Gastroesophageal sphincter (tissue), 4 donors: ENCODE results near the gene SMG6. TPM values are rescaled to one million over a fixed set of nuclear protein-coding genes. Genes with fewer than 3 reads are reported as not detected.

Source experiments
- ATAC-seq: fragments of 150-250 bp; one replicate; pipeline ENCODE4 v1.9.1; 2016; ENCODE audit warnings: mild to moderate bottlenecking, moderate library complexity
- H3K27ac ChIP-seq, 4 donors: fragments of 200-600 bp; sonication (generic) in 3 of 4; 1 replicate in 3 of 4; 2 replicates in 1 of 4; pipeline ENCODE4 v1.5.1; 2016 to 2019
- H3K27me3 ChIP-seq: fragments of 200-600 bp; sonication (generic); one replicate; pipeline ENCODE4 v1.5.1; 2019
- H3K36me3 ChIP-seq, 2 donors: fragments of 200-600 bp; sonication (generic); one replicate each; pipeline ENCODE4 v1.5.1; 2019; ENCODE audit warnings: control low read depth in 1 of 2
- H3K4me1 ChIP-seq, 3 donors: fragments of 200-600 bp; sonication (generic); 1 replicate in 2 of 3; 2 replicates in 1 of 3; pipeline ENCODE4 v1.5.1; 2016 to 2019; ENCODE audit warnings: control low read depth in 2 of 3
- H3K4me3 ChIP-seq, 2 donors: fragments of 200-600 bp; sonication (generic); one replicate each; pipeline ENCODE4 v1.5.1; 2019; ENCODE audit warnings: mild to moderate bottlenecking in 1 of 2, moderate library complexity in 1 of 2
- H3K9me3 ChIP-seq, 3 donors: fragments of 200-600 bp; sonication (generic); one replicate each; pipeline ENCODE4 v1.5.1; 2017 to 2019; ENCODE audit warnings: control low read depth in 2 of 3
- EP300 ChIP-seq: sonication (generic); formaldehyde crosslinking; IDR thresholded peaks from one replicate; pipeline ENCODE4 v1.6.1; 2017; ENCODE audit warnings: antibody characterized with exemption, mild to moderate bottlenecking
- POLR2A ChIP-seq, 2 donors: fragments of 450-650 bp; IDR thresholded peaks; one replicate each; pipeline ENCODE4 v1.6.1; 2017; ENCODE audit warnings: antibody characterized with exemption in 2 of 2, mild to moderate bottlenecking in 2 of 2, moderate library complexity in 1 of 2
- POLR2AphosphoS5 ChIP-seq: sonication (generic); formaldehyde crosslinking; IDR thresholded peaks from one replicate; pipeline ENCODE4 v1.6.1; 2017; ENCODE audit warnings: antibody characterized with exemption
- WGBS, 2 donors: methylation state at CpG; one replicate each; pipeline ENCODE4 v1.1.5; 2018; ENCODE audit warnings: low coverage in 1 of 2; 5-methylcytosine and 5-hydroxymethylcytosine counted together
- total RNA-seq, 4 donors: library from RNA; depleted of rRNA; stranded (reverse); fragments of >200 nt; gene quantifications; one replicate each; pipeline ENCODE4 v1.1.0, GENCODE V29; 2016
- TF ChIP-seq, protein P1 (sequence below), 4 experiments: fragments of 200-600 bp in 2 of 4; fragments of 450-650 bp in 2 of 4; sonication (generic) in 1 of 4; IDR thresholded peaks; one replicate each; pipeline ENCODE4 v1.5.1; 2017 to 2019; ENCODE audit warnings: antibody characterized with exemption in 4 of 4, mild to moderate bottlenecking in 2 of 4, moderate library complexity in 2 of 4

The SMG6 gene
- total RNA-seq, 4 donors from 2014 or later, result 27.2 to 75.5 (median 43.9) TPM

DNA sequence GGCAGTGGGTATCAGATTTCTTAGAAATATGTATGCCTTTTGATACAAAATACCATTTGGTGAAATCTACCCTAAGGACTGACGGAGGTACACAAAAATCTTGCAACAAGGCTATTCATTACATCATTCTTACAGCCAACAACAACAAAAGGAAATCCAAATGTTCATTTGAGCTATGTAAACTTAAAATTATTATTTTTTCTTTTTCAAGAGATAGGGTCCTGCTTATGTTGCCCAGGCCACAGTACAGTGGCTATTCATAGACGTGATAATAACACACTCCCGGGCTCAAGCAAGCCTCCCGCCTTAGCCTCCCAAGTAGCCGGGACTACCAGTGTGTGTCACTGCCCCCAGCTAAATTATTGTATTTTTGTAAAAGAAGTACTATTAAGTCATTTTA lies 9.2 kb upstream of the SMG6 start:
- Histone ChIP-seq H3K4me1 (no peaks in the 10 kb centered on the region), H3K9me3 (no peaks in the 10 kb centered on the region), H3K36me3 (peaks cover 0 to 1% of the 10 kb centered on the region in 2 donors), H3K27ac (no peak overlapping the region), H3K4me3 (no peak overlapping the region), H3K27me3 (no peaks in the 10 kb centered on the region)
- TF ChIP-seq EP300, result no peak
- TF ChIP-seq POLR2A (IDR thresholded peaks at IDR 0.05), result no peak
- no peak for TF ChIP-seq POLR2AphosphoS5
- TF ChIP-seq, protein P1, sequence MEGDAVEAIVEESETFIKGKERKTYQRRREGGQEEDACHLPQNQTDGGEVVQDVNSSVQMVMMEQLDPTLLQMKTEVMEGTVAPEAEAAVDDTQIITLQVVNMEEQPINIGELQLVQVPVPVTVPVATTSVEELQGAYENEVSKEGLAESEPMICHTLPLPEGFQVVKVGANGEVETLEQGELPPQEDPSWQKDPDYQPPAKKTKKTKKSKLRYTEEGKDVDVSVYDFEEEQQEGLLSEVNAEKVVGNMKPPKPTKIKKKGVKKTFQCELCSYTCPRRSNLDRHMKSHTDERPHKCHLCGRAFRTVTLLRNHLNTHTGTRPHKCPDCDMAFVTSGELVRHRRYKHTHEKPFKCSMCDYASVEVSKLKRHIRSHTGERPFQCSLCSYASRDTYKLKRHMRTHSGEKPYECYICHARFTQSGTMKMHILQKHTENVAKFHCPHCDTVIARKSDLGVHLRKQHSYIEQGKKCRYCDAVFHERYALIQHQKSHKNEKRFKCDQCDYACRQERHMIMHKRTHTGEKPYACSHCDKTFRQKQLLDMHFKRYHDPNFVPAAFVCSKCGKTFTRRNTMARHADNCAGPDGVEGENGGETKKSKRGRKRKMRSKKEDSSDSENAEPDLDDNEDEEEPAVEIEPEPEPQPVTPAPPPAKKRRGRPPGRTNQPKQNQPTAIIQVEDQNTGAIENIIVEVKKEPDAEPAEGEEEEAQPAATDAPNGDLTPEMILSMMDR (IDR thresholded peaks at IDR 0.05), result no peak
- WGBS, 2 donors, result 97 to 98% methylated on average over 4 to 5 of the region's 5 CpGs
- ATAC-seq, result no peak

DNA sequence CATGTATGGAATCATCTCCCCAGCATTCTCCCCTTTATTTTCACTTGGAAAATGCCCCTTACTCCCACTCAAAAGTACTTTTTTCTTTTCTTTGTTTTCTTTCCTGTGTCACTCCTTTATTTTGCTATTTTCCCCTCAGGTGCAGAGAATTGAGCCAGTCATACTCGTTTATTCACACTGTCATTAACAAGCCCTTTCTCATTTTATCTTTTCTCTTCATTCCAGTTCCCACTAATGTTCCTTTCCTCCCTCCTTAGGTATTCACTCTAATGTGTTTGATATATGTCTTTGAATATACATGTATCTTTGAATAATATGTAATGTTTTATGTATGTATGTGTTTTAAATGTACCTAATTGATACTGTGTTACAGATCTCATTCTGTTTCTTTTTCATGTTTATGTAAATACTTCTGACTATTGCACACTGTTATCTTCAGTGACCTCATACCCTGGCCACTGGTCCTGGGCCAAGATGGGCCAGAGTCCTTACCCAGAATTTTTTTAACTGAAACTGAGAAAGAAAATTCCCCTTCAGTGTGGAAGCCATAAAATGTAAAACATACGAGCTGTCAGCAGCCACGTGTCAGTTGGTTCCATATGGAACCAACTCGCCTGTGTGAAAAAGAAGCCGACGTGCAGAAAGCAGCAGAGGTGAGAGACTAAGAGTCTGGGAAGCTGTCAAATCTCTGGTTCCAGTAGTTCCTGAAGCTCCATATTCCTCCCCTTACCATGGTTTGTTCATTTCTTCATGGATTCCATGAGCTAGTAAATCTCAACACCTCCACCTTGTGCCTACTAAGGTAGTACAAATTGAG lies 6.0 kb upstream of the SMG6 start:
- Histone ChIP-seq H3K36me3 (no peaks in the 10 kb centered on the region), H3K4me3 (no peak overlapping the region), H3K27me3 (no peaks in the 10 kb centered on the region), H3K9me3 (no peaks in the 10 kb centered on the region), H3K27ac (no peak overlapping the region), H3K4me1 (peaks cover 0 to 6% (median 0%) of the 10 kb centered on the region in 3 donors)
- WGBS, 2 donors, result 54 to 58% methylated on average over 5 to 6 of the region's 6 CpGs
- TF ChIP-seq EP300 (no peak), POLR2A (IDR thresholded peaks at IDR 0.05) (no peak), POLR2AphosphoS5 (no peak)
- TF ChIP-seq, protein P1 (IDR thresholded peaks at IDR 0.05), result no peak
- no peak for ATAC-seq

DNA sequence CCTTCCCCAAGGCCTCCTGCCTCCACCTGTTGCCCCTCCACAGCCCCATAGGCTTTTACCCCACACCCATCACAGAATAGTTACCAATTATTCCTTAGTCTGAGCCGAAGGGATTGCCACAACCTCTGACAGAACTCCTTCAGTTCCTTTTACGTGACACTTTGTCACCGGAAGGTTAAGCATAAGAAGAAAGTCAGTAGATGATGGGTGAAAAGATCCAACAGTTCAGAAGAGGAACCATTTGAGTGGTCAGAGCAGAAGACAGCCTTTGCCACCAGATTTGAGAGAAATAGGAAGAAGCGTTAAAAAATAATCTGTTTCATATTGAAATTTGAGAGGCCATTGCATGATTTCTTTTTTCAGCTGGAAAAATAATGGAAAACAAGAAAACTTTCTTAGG lies 1.3 kb upstream of the SMG6 start:
- TF ChIP-seq POLR2A (IDR thresholded peaks at IDR 0.05) (no peak), EP300 (no peak), POLR2AphosphoS5 (no peak)
- TF ChIP-seq, protein P1 (IDR thresholded peaks at IDR 0.05), result no peak
- Histone ChIP-seq H3K36me3 (peaks cover 0 to 9% of the 10 kb centered on the region in 2 donors), H3K4me3 (no peak overlapping the region), H3K27me3 (no peaks in the 10 kb centered on the region), H3K9me3 (no peaks in the 10 kb centered on the region), H3K4me1 (peaks cover 0 to 42% (median 8%) of the 10 kb centered on the region in 3 donors), H3K27ac (no peak overlapping the region)
- no peak for ATAC-seq
- WGBS, 2 donors, result 80 to 90% methylated on average over 2 to 4 of the region's 4 CpGs

DNA sequence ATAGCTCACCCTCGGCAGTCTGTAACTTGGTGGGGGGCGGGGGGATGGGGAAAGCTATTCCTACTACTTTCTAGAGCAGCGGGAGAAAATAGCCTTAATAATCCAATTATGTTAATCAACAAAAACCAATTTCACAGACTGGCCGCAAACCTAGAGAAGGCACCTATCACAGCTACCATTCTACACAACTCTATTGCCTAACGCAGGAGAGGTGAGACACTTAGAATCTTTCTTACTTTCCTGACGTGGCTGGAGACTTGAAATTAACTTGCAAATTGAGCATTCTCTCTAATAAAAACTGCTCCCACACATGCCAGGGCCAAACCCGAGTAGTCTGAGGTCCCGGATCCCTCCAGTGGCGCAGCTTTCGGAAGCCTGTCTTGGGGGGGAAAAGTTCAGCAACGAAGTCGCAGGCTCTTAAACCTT lies 794 bp downstream of the SMG6 start:
- TF ChIP-seq POLR2AphosphoS5 (no peak), EP300 (no peak), POLR2A (IDR thresholded peaks at IDR 0.05) (no peak)
- TF ChIP-seq, protein P1 (IDR thresholded peaks at IDR 0.05), result no peak
- Histone ChIP-seq H3K36me3 (peaks cover 0 to 30% of the 10 kb centered on the region in 2 donors), H3K4me3 (peak overlapping the region; percentile 63 to 95), H3K27me3 (no peaks in the 10 kb centered on the region), H3K9me3 (no peaks in the 10 kb centered on the region), H3K27ac (peak overlapping the region; percentile 49 to 96 (median 92)), H3K4me1 (peaks cover 0 to 56% (median 8%) of the 10 kb centered on the region in 3 donors)
- 0 to 1% methylated on average over 7 to 10 of the region's 12 CpGs for WGBS, 2 donors
- ATAC-seq, result no peak

DNA sequence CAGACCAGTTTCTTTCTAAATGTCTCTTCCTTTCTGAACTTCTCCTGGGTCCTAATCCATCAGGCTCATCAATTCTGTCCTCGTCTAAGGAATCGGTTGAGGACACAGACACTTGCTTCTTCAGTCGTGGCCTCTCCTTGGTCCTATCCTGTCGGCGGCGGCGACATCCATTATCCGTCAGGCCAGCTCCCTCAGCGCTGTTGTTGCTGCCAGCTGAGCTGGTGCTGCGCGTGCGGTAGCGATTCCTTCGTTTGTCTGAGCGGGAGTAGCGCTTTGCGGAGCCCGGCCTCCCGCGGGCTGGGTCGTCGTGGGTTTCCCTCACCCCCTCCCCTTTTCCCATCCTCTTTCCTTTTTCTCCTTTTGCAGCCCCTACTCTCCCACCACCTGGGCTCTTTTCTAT lies 3.8 kb downstream of the SMG6 start:
- TF ChIP-seq, protein P1 (IDR thresholded peaks at IDR 0.05), result no peak
- TF ChIP-seq EP300, result no peak
- no peak for TF ChIP-seq POLR2AphosphoS5
- no peak for TF ChIP-seq POLR2A (IDR thresholded peaks at IDR 0.05)
- 74 to 87% methylated on average over 10 to 11 of the region's 22 CpGs for WGBS, 2 donors

More for the DNA sequence above, 3.8 kb downstream of the SMG6 start:
- Histone ChIP-seq H3K4me3 (no peak overlapping the region), H3K9me3 (no peaks in the 10 kb centered on the region), H3K4me1 (peaks cover 0 to 71% (median 8%) of the 10 kb centered on the region in 3 donors), H3K27me3 (no peaks in the 10 kb centered on the region), H3K27ac (no peak overlapping the region), H3K36me3 (peaks cover 0 to 59% of the 10 kb centered on the region in 2 donors)
- ATAC-seq, result no peak
